ENCODE measurements around the gene COLGALT1.
"Not testable (repeated sequence)": the region's sequence is repeated elsewhere in the genome, so short reads cannot be mapped to it uniquely, and the experiment has no call there.

The COLGALT1 gene

GRCh38 chr19:17560205-17560595, 4.8 kb downstream of the COLGALT1 start:
- DNase-seq (ENCODE audit: low read depth in 2 of 2): no peak

GRCh38 chr19:17562097-17562496, 6.6 kb downstream of the COLGALT1 start:
- DNase-seq (ENCODE audit: low read depth in 2 of 2): no peak

DNA sequence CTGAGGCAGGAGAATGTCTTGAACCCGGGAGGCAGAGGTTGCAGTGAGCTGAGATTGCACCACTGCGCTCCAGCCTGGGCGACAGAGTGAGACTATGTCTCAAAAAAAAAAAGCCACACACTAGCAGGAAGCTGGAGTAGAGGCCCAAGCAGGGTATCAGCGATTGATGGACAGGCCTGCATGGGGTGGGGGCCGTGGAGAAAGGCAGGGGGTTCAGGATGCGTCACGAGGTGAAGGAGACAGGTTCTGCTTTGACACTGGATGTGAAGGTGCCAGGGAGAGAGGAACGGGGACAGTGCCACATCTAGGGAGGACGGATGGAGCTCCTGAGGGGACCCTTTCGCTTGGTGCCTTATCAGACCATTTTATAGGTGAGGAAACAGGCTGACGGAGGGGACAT, 7.1 kb downstream of the COLGALT1 start:
- DNase-seq (ENCODE audit: low read depth in 2 of 2): no peak

DNA sequence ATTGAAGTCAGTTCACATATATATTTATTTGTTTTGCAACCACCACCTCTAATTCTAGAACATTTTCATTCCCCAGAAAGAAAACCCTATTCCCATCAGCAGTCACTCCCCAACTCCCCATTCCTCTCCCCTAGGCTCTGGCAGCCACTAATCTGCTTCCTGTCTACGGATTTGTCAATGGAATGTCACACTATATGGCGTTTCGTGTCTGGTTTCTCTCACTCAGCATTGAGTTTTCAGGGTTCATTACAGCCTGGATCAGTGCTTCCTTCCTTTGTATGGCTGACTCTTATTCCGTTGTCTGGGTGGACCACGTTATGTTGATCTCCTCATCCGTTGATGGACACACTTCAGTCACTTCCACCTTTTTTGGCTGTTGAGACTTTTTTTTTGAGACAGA, 9.3 kb downstream of the COLGALT1 start:
- no peak for DNase-seq (ENCODE audit: low read depth in 2 of 2)

GRCh38 chr19:17565611-17566010, 10.2 kb downstream of the COLGALT1 start:
- DNase-seq (ENCODE audit: low read depth in 2 of 2): no peak

GRCh38 chr19:17567940-17568339, 12.5 kb downstream of the COLGALT1 start:
- DNase-seq (ENCODE audit: low read depth in 2 of 2): no peak

- not testable (repeated sequence) for DNase-seq (ENCODE audit: low read depth in 2 of 2)
These were observed 14.8 kb downstream of the COLGALT1 start for GRCh38 chr19:17570291-17570690.

GRCh38 chr19:17570791-17571190, 15.3 kb downstream of the COLGALT1 start:
- DNase-seq (ENCODE audit: low read depth in 2 of 2): no peak

- no peak for DNase-seq (ENCODE audit: low read depth in 2 of 2)
These were observed 17.2 kb downstream of the COLGALT1 start for GRCh38 chr19:17572638-17573037.

GRCh38 chr19:17575871-17576757, 20.7 kb downstream of the COLGALT1 start:
- DNase-seq (ENCODE audit: low read depth in 2 of 2): no peak

GRCh38 chr19:17576758-17577456, 21.5 kb downstream of the COLGALT1 start:
- peak in 1 of 2 donors; percentile 33 for DNase-seq (ENCODE audit: low read depth in 2 of 2)

DNA sequence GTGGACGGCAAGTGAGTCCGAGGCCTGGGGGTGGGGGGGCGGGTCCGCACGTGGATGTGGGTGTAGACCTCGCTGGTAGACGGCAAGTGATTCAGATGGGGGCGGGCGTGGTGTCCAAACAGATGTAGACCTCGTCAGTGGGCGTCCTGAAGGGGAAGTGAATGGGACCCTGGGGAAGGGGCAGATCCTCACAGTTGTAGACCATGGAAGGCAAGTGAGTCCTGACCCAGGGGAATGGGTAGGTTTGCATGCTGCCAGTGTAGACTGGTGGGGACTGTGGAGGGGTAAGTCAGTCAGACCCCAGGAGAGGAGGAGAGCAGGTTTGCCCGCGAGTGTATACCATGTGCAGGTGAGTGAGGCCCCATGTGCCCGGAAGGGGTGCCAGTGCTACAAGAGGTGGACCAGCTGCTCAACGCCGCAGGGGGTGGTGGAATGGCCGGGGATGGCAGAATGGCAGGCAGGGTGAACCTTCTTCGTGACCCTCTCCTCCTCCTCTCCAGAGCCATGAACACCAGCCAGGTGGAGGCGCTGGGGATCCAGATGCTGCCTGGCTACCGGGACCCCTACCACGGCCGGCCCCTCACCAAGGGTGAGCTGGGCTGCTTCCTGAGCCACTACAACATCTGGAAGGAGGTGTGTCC, 22.1 kb downstream of the COLGALT1 start:
- no peak for DNase-seq (ENCODE audit: low read depth in 2 of 2)

DNA sequence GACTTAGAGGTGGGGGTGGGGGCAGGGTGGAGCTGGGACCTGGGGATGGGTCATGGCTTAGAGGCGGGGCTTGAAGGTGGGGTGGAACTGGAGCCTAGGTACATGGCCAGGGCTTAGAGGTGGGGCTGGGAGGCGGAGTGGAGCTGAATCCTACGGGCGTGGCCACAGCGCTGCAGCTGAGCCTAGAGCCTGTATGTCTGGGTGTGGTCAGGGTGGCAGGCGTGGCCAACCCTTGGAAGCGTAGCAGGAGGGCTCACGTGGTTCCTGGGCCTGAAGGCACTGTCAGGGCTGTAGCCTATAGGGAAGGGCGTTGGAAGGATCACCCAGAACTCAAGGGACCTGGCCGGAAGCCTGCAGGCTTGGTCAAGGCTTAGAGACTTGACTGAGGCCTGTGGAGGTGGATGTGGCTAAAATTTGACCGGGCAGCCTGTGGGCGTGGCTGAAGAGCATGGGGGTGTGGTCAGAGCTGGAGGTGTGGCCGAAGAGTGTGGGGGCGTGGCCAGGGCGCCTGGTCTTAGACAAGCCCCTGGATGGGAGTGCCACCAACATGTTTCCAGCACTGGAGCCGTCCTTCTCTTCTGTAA, 24.3 kb downstream of the COLGALT1 start:
- DNase-seq (ENCODE audit: low read depth in 2 of 2): peak in 1 of 2 donors; percentile 18

GRCh38 chr19:17580470-17581144, 25.2 kb downstream of the COLGALT1 start:
- DNase-seq (ENCODE audit: low read depth in 2 of 2): no peak

DNA sequence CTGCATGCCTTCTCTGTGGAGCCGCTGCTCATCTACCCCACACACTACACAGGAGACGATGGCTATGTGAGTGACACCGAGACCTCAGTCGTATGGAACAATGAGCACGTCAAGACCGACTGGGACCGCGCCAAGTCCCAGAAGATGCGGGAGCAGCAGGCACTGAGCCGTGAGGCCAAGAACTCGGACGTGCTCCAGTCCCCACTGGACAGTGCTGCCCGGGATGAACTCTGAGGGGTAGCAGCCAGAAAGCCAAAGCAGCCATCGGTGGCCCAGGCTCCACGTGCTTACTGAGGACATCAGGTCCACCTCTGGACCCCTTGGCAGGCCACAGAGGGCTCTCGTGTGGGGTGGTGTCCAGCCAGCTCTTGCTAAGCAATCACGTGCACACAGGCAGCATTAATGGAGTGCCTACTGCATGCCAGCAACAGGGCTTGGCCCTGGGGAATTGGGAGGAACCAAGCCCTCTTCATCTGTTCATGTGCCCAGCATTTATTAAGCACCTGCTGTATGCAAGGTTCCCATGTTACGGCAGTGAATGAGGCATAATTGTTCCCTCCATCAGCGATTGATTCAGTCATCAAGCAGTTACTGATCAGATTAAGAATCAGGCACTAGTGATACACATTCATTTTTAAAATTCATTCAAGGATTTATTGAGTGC, 25.9 kb downstream of the COLGALT1 start:
- no peak for DNase-seq (ENCODE audit: low read depth in 2 of 2)

- DNase-seq (ENCODE audit: low read depth in 2 of 2): no peak
These were observed 27.2 kb downstream of the COLGALT1 start for GRCh38 chr19:17582613-17583012.

DNA sequence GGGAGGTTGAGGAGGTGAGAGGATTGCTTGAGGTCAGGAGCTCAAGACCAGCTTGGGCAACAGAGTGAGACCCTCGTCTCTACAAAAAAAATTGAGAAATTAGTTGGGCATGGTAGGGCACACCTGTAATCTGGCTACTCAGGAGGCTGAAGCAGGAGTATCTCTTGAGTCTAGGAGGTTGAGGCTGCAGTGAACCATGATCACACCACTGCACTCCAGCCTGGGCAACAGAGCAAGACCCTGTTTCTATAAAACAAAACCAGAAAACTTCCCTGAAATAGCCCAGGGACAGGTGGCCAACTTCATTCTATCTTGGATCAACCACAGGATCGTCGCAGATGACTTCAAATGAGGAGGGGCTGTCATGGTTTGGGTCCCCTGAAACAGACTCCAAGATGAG, 28.7 kb downstream of the COLGALT1 start:
- DNase-seq (ENCODE audit: low read depth in 2 of 2): no peak

GRCh38 chr19:17585395-17585794, 29.9 kb downstream of the COLGALT1 start:
- not testable (repeated sequence) for DNase-seq (ENCODE audit: low read depth in 2 of 2)

DNA sequence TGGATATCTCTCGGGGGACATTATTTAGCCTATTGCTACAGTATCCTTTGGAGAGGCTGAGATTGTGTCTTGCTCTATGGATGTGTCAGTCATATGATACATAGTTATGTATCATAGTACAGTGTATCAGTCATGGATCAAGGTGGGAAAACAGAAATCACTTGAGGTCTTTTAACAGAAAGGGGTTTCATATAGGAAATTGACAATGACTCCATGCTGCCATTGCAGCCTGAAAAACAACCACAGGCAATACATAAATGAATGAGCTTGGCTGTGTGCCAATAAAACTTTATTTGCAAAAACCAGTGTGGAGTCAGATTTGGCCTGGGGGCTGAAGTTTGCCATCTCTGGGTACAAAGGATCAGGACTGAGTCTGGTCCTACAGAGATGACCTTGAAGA, 35.4 kb downstream of the COLGALT1 start:
- no peak for DNase-seq (ENCODE audit: low read depth in 2 of 2)

- not testable (repeated sequence) for DNase-seq (ENCODE audit: low read depth in 2 of 2)
These were observed 38.8 kb downstream of the COLGALT1 start for GRCh38 chr19:17594296-17594695.

DNA sequence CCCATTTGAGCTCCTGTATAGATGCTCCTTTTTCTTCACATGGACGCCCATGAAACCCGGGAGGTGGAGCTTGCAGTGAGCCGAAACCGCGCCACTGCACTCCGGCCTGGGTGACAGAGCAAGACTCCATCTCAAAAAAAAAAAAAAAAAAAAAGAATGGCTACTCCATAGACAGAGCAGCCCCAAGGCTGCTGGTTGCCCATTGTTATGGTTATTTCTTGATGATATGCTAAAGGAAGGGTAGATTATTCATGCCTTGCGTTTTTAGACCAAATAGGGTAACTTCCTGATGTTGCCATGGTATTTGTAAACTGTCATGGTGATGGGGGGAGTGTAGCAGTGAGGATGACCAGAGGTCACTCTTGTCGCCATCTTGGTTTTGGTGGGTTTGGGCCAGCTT, 42.6 kb downstream of the COLGALT1 start:
- DNase-seq (ENCODE audit: low read depth in 2 of 2): not testable (repeated sequence)

Measured in activated CD4-positive, alpha-beta T cell treated with anti-CD3 and anti-CD28 coated beads for 24 hours (primary cell).